A549 (cell line): ENCODE results near the gene MAP6D1.

Source experiments
- ESRRA ChIP-seq: fragments of 150-350 bp; IDR thresholded peaks from 2 replicates; pipeline ENCODE4 v1.6.1; 2014; ENCODE audit warnings: mild to moderate bottlenecking, low read length, borderline replicate concordance
- JUNB ChIP-seq: fragments of >200 bp; sonication (Bioruptor Twin); formaldehyde crosslinking; IDR thresholded peaks from 2 replicates; pipeline ENCODE4 v1.6.1; 2016
- MAFK ChIP-seq: fragments of 450-650 bp; IDR thresholded peaks from 2 replicates; pipeline ENCODE4 v1.6.1; 2014; ENCODE audit not compliant: partially characterized antibody
- MYC ChIP-seq: IDR thresholded peaks from 2 replicates; pipeline ENCODE4 v1.6.1; 2012; ENCODE audit warnings: mild to moderate bottlenecking, inconsistent platforms, low read length, improper control_type of control experiment, borderline replicate concordance
- POLR2A ChIP-seq: IDR thresholded peaks from 2 replicates; pipeline ENCODE4 v1.6.1; 2012; ENCODE audit warnings: mild to moderate bottlenecking, low read length
- TF ChIP-seq, protein P1 (sequence below): IDR thresholded peaks from 2 replicates; pipeline ENCODE4 v1.6.1; 2012
- TF ChIP-seq, protein P2 (sequence below): IDR thresholded peaks from 2 replicates; pipeline ENCODE4 v1.6.1; 2012
- TF ChIP-seq, protein P3 (sequence below): fragments of >200 bp; sonication (Bioruptor Twin); formaldehyde crosslinking; IDR thresholded peaks from 3 replicates; pipeline ENCODE4 v1.5.1; 2016

DNA sequence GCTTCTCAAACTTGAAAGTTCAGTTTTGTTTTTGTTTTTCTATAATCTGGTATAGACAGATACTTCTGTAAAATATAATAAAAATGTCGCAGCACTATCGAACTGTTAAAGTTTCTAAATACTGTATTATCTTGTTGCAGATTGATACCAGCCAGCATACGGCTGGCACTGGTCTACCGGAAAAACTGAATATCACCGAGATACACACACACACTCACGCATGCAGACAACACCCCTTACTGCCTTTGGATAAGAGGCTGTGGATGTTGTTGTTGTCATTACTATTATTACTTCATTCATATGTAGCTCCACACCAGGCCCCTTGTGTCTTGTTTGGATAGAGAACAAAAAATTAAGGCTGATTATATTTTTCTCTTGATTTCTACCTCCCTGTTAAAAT is 32.4 kb downstream of the MAP6D1 start:
- TF ChIP-seq, protein P1, sequence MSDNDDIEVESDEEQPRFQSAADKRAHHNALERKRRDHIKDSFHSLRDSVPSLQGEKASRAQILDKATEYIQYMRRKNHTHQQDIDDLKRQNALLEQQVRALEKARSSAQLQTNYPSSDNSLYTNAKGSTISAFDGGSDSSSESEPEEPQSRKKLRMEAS = no peak
- TF ChIP-seq POLR2A (no peak), JUNB (no peak), MAFK (no peak), MYC (no peak), ESRRA (no peak)
- TF ChIP-seq, protein P2, sequence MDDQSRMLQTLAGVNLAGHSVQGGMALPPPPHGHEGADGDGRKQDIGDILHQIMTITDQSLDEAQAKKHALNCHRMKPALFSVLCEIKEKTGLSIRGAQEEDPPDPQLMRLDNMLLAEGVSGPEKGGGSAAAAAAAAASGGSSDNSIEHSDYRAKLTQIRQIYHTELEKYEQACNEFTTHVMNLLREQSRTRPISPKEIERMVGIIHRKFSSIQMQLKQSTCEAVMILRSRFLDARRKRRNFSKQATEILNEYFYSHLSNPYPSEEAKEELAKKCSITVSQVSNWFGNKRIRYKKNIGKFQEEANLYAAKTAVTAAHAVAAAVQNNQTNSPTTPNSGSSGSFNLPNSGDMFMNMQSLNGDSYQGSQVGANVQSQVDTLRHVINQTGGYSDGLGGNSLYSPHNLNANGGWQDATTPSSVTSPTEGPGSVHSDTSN = no peak
- TF ChIP-seq, protein P3, sequence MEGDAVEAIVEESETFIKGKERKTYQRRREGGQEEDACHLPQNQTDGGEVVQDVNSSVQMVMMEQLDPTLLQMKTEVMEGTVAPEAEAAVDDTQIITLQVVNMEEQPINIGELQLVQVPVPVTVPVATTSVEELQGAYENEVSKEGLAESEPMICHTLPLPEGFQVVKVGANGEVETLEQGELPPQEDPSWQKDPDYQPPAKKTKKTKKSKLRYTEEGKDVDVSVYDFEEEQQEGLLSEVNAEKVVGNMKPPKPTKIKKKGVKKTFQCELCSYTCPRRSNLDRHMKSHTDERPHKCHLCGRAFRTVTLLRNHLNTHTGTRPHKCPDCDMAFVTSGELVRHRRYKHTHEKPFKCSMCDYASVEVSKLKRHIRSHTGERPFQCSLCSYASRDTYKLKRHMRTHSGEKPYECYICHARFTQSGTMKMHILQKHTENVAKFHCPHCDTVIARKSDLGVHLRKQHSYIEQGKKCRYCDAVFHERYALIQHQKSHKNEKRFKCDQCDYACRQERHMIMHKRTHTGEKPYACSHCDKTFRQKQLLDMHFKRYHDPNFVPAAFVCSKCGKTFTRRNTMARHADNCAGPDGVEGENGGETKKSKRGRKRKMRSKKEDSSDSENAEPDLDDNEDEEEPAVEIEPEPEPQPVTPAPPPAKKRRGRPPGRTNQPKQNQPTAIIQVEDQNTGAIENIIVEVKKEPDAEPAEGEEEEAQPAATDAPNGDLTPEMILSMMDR = no peak
